ENCODE data around the gene ENOX1.

Gene ENOX1

GRCh38 chr13:43484432-43485225, 302.1 kb downstream of the ENOX1 start:
- DNase-seq (ENCODE audit: low read depth), result no peak
- no peak overlapping the region for H3K4me3 ChIP-seq (replicated peaks; ENCODE audit: low read depth, low read length)
- no peak for TF ChIP-seq CTCF (IDR thresholded peaks at IDR 0.05; ENCODE audit: low read length, missing control alignments)

- no peak for DNase-seq (ENCODE audit: low read depth)
- H3K4me3 ChIP-seq (replicated peaks; ENCODE audit: low read depth, low read length), result no peak overlapping the region
- no peak for TF ChIP-seq CTCF (IDR thresholded peaks at IDR 0.05; ENCODE audit: low read length, missing control alignments)
These were observed 302.8 kb downstream of the ENOX1 start for GRCh38 chr13:43483930-43484329.

GRCh38 chr13:43482641-43483040, 304.1 kb downstream of the ENOX1 start:
- TF ChIP-seq CTCF (IDR thresholded peaks at IDR 0.05; ENCODE audit: low read length, missing control alignments), result no peak
- H3K4me3 ChIP-seq (replicated peaks; ENCODE audit: low read depth, low read length), result no peak overlapping the region
- no peak for DNase-seq (ENCODE audit: low read depth)

GRCh38 chr13:43482026-43482425, 304.7 kb downstream of the ENOX1 start:
- DNase-seq (ENCODE audit: low read depth), result no peak
- no peak for TF ChIP-seq CTCF (IDR thresholded peaks at IDR 0.05; ENCODE audit: low read length, missing control alignments)
- H3K4me3 ChIP-seq (replicated peaks; ENCODE audit: low read depth, low read length), result no peak overlapping the region

GRCh38 chr13:43478902-43479301, 307.9 kb downstream of the ENOX1 start:
- no peak for DNase-seq (ENCODE audit: low read depth)
- no peak for TF ChIP-seq CTCF (IDR thresholded peaks at IDR 0.05; ENCODE audit: low read length, missing control alignments)
- H3K4me3 ChIP-seq (replicated peaks; ENCODE audit: low read depth, low read length), result no peak overlapping the region

- no peak for TF ChIP-seq CTCF (IDR thresholded peaks at IDR 0.05; ENCODE audit: low read length, missing control alignments)
- no peak overlapping the region for H3K4me3 ChIP-seq (replicated peaks; ENCODE audit: low read depth, low read length)
- DNase-seq (ENCODE audit: low read depth), result no peak
These were observed 308.6 kb downstream of the ENOX1 start for GRCh38 chr13:43478211-43478610.

GRCh38 chr13:43475140-43475539, 311.6 kb downstream of the ENOX1 start:
- no peak for TF ChIP-seq CTCF (IDR thresholded peaks at IDR 0.05; ENCODE audit: low read length, missing control alignments)
- H3K4me3 ChIP-seq (replicated peaks; ENCODE audit: low read depth, low read length), result no peak overlapping the region
- DNase-seq (ENCODE audit: low read depth), result no peak
